ENCODE data around the gene GPRC5C. TPM values are rescaled to one million over a fixed set of nuclear protein-coding genes. Genes with fewer than 3 reads are reported as not detected.

Gene GPRC5C
- total and polyA plus RNA-seq, 2 of the 13 experiments (the other 11 are each of a cell fraction or from before 2014, with no cell fraction given), result 85.6 to 300 TPM

DNA sequence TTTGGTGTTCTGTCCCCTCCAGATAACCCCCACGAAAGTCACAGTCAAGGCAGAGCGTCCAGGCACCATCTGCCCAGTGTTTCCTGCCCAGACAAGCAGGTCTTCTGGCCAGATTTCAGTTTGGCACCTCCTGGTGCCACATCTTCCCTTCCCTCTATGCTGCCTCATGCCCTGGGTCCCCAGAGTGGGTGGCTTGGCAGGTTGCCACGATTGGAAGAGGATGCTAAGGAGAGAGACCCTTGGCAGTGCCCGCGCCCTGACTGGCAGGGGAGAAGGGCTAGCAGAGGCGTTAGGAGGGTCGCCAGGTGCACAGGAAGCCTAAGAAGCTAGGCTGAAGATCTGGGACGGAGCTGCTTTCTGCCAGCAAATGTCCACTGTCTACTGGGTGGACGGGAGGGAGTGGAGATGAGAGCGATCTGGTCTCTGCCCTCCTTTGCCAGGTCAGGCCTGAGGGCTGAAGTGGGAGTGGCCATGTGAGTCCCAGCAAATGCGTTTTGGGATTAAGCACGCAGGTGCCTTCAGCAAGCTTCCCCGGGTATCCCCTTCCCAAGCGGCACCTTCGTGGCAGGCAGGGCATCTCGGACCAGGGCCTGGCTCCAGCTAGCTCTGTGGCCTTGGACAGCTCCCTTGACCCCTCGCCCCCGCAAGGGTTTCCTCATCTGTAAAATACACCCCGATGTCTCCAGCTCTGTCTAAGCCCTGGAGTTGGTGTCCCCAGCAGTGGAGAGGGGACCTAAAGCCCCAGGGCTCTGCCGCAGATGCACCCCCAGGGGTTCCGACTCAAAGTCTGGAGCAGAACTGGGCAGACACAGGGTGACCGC is 21.2 kb downstream of the GPRC5C start (continued):
- TF ChIP-seq ARNTL (CRISPR knock-in tag; IDR thresholded peaks at IDR 0.05), result no peak
- TF ChIP-seq, protein P1, sequence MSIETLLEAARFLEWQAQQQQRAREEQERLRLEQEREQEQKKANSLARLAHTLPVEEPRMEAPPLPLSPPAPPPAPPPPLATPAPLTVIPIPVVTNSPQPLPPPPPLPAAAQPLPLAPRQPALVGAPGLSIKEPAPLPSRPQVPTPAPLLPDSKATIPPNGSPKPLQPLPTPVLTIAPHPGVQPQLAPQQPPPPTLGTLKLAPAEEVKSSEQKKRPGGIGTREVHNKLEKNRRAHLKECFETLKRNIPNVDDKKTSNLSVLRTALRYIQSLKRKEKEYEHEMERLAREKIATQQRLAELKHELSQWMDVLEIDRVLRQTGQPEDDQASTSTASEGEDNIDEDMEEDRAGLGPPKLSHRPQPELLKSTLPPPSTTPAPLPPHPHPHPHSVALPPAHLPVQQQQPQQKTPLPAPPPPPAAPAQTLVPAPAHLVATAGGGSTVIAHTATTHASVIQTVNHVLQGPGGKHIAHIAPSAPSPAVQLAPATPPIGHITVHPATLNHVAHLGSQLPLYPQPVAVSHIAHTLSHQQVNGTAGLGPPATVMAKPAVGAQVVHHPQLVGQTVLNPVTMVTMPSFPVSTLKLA (IDR thresholded peaks at IDR 0.05), result no peak
- TF ChIP-seq, protein P2, sequence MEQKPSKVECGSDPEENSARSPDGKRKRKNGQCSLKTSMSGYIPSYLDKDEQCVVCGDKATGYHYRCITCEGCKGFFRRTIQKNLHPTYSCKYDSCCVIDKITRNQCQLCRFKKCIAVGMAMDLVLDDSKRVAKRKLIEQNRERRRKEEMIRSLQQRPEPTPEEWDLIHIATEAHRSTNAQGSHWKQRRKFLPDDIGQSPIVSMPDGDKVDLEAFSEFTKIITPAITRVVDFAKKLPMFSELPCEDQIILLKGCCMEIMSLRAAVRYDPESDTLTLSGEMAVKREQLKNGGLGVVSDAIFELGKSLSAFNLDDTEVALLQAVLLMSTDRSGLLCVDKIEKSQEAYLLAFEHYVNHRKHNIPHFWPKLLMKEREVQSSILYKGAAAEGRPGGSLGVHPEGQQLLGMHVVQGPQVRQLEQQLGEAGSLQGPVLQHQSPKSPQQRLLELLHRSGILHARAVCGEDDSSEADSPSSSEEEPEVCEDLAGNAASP (CRISPR knock-in tag; IDR thresholded peaks at IDR 0.05; ENCODE audit: borderline replicate concordance), result no peak
- no peak for TF ChIP-seq ZNF343 (CRISPR knock-in tag; IDR thresholded peaks at IDR 0.05)
- TF ChIP-seq ZNF441 (CRISPR knock-in tag; IDR thresholded peaks at IDR 0.05; ENCODE audit: borderline replicate concordance), result no peak
- TF ChIP-seq, protein P3, sequence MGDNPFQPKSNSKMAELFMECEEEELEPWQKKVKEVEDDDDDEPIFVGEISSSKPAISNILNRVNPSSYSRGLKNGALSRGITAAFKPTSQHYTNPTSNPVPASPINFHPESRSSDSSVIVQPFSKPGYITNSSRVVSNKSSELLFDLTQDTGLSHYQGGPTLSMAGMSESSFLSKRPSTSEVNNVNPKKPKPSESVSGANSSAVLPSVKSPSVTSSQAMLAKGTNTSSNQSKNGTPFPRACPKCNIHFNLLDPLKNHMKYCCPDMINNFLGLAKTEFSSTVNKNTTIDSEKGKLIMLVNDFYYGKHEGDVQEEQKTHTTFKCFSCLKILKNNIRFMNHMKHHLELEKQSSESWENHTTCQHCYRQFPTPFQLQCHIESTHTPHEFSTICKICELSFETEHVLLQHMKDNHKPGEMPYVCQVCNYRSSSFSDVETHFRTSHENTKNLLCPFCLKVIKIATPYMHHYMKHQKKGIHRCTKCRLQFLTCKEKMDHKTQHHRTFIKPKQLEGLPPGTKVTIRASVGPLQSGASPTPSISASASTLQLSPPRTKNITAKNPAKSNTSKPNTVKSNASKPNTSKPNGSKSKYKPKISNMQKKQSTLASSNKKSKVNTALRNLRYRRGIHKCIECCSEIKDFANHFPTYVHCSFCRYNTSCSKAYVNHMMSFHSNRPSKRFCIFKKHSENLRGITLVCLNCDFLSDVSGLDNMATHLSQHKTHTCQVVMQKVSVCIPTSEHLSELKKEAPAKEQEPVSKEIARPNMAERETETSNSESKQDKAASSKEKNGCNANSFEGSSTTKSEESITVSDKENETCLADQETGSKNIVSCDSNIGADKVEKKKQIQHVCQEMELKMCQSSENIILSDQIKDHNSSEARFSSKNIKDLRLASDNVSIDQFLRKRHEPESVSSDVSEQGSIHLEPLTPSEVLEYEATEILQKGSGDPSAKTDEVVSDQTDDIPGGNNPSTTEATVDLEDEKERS (CRISPR knock-in tag; IDR thresholded peaks at IDR 0.05), result no peak
- TF ChIP-seq DMAP1 (CRISPR knock-in tag; IDR thresholded peaks at IDR 0.05), result no peak
- TF ChIP-seq FOSL2 (CRISPR knock-in tag; IDR thresholded peaks at IDR 0.05), result no peak
- no peak for TF ChIP-seq RORA (CRISPR knock-in tag; IDR thresholded peaks at IDR 0.05)
- TF ChIP-seq SCMH1 (CRISPR knock-in tag; IDR thresholded peaks at IDR 0.05; ENCODE audit: borderline replicate concordance), result no peak
- TF ChIP-seq SMAD3 (CRISPR knock-in tag; IDR thresholded peaks at IDR 0.05), result no peak
- no peak for TF ChIP-seq ZNF660 (CRISPR knock-in tag; IDR thresholded peaks at IDR 0.05; ENCODE audit: borderline replicate concordance, low read depth)
- no peak for TF ChIP-seq SETDB1 (CRISPR knock-in tag; IDR thresholded peaks at IDR 0.05; ENCODE audit: borderline replicate concordance)
- 0 out of 2 replicates have a peak, but pooled peaks have one; percentile 21 for TF ChIP-seq ZNF296 (CRISPR knock-in tag; conservative IDR thresholded peaks at IDR 0.05)
- TF ChIP-seq, protein P4, sequence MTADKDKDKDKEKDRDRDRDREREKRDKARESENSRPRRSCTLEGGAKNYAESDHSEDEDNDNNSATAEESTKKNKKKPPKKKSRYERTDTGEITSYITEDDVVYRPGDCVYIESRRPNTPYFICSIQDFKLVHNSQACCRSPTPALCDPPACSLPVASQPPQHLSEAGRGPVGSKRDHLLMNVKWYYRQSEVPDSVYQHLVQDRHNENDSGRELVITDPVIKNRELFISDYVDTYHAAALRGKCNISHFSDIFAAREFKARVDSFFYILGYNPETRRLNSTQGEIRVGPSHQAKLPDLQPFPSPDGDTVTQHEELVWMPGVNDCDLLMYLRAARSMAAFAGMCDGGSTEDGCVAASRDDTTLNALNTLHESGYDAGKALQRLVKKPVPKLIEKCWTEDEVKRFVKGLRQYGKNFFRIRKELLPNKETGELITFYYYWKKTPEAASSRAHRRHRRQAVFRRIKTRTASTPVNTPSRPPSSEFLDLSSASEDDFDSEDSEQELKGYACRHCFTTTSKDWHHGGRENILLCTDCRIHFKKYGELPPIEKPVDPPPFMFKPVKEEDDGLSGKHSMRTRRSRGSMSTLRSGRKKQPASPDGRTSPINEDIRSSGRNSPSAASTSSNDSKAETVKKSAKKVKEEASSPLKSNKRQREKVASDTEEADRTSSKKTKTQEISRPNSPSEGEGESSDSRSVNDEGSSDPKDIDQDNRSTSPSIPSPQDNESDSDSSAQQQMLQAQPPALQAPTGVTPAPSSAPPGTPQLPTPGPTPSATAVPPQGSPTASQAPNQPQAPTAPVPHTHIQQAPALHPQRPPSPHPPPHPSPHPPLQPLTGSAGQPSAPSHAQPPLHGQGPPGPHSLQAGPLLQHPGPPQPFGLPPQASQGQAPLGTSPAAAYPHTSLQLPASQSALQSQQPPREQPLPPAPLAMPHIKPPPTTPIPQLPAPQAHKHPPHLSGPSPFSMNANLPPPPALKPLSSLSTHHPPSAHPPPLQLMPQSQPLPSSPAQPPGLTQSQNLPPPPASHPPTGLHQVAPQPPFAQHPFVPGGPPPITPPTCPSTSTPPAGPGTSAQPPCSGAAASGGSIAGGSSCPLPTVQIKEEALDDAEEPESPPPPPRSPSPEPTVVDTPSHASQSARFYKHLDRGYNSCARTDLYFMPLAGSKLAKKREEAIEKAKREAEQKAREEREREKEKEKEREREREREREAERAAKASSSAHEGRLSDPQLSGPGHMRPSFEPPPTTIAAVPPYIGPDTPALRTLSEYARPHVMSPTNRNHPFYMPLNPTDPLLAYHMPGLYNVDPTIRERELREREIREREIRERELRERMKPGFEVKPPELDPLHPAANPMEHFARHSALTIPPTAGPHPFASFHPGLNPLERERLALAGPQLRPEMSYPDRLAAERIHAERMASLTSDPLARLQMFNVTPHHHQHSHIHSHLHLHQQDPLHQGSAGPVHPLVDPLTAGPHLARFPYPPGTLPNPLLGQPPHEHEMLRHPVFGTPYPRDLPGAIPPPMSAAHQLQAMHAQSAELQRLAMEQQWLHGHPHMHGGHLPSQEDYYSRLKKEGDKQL (CRISPR knock-in tag; IDR thresholded peaks at IDR 0.05; ENCODE audit: low read depth), result no peak
- no peak for TF ChIP-seq ATF7-NPFF (CRISPR knock-in tag; IDR thresholded peaks at IDR 0.05; ENCODE audit: low read depth)
- no peak for TF ChIP-seq ZNF589 (CRISPR knock-in tag; conservative IDR thresholded peaks at IDR 0.05)
- TF ChIP-seq KLF13 (CRISPR knock-in tag; IDR thresholded peaks at IDR 0.05), result 0 out of 2 replicates have a peak, but pooled peaks have one; percentile 39

Data from HepG2 (cell line).